Ammon's horn (tissue), 1 donor: ENCODE results near the gene SDHAF3.
A peak's percentile ranks its signal among the peaks of the same experiment; 100 is the strongest.
"Not testable (repeated sequence)": the region's sequence is repeated elsewhere in the genome, so short reads cannot be mapped to it uniquely, and the experiment has no call there.

ENCODE experiments used
- DNase-seq: peaks from one replicate; pipeline ENCODE4 v3.0.0-alpha.2; 2016; ENCODE audit warnings: low spot score

SDHAF3 gene

DNA sequence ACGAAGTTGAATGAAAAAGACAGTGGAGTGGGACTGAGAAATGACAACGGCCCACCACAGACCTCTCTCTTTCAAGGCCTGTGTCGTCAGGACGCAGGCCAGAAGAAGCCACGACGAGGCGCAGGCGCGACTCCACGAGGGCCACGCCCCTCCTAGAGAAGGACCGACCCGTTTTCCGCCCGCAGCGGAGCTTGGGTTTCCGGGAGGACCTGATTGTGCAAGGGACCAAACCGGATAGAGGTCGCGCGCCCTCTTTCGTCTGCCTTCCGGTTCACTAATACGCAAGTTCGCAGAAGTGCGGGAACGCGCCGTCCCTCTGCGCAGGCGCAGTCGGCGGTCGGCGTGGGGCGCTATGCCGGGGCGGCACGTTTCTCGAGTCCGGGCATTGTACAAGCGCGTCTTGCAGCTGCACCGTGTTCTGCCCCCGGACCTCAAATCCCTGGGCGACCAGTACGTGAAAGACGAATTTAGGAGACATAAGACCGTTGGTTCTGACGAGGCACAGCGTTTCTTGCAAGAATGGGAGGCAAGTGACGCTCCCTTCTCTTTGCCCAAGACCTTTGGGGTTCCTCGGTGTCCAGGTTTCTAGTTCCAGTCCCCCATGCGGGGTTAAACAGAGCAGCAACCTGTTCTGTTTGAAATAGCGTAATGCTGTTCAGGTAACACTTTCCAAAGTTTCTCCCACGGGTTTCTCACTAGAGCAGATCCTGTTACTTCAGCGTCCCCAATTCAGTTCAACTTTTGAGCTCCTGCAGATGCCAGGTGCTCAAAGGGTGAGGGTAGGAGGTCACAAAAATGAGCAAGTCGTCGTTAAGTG lies at the start of gene SDHAF3:
Gene SDHAF3, plus strand, starts transcription at position 327 of the 817 bp plus-strand sequence. Its CDS starts 26 bp downstream, at position 353.
- DNase-seq = peak; percentile 96

GRCh38 chr7:97072025-97072424 lies 45.5 kb upstream of the SDHAF3 start:
- not testable (repeated sequence) for DNase-seq

DNA sequence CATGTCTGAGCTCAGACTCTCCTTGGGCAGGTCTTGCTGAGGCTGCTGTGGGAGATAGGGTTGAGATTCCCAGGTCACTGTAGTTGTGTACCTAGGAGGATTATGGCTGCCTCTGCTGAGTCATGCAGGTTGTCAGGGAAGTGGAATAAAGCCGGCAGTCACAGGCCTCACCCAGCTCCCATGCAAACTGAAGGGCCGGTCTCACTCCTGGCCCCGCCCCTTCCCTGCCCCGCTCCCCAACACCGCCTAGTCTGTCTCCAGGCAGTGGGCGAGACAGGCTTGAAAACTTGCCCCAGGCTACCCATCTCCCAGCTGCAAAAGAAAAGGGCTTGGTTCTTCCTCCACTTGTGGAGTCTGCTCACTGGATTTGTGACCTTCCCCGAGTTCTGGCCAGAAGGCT lies 41.6 kb upstream of the SDHAF3 start:
- DNase-seq = no peak

DNA sequence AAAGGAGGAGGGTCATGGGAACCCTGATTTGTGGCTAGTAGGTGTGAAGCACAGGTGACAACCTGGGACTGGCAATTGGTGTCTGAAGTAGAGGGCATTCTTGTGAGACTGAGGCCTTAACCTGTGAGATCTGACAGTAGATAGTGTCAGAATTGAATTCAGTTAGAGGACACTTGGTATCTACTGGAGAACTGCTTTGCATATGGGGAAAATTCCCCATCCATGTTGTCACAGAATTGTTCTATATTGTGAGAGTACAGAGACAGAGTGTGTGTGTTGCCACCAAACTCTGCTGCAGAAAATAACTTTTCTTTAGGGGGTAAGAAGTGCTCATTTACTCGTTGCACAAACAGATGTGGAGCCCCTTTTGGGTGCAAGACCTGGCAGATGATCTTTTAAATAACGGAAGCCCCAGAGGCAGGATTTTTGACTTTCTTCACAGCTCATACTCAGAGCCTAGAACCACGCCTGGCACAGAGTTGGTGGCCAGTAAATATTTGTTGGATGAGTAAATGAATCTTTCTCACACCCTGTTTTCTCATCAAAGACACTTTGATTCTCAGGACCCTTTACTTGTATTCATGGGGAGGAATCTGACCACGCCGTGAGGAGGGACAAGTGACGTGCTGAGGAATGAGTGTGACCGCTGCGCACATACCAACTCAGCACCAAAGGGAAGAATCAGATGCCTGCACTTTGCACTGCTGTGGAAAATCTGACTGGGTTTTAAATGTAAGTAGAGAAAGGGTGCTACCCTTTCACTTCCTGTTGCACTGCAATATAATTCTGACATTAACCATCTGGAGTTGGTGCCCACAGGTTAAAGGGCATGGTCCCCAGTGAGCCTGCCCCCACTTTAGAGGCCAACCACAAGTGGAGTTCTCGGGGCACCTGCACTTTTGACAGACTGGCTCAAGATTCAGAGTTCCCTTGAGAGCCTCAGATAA lies 39.2 kb upstream of the SDHAF3 start:
- no peak for DNase-seq

- no peak for DNase-seq
Observed at GRCh38 chr7:97079300-97079699, 38.2 kb upstream of the SDHAF3 start.

GRCh38 chr7:97081521-97082300 lies 35.8 kb upstream of the SDHAF3 start:
- DNase-seq = no peak

- DNase-seq = no peak
Observed at GRCh38 chr7:97088364-97088763, 29.1 kb upstream of the SDHAF3 start.

- DNase-seq = no peak
Observed at GRCh38 chr7:97089771-97090170, 27.7 kb upstream of the SDHAF3 start.

DNA sequence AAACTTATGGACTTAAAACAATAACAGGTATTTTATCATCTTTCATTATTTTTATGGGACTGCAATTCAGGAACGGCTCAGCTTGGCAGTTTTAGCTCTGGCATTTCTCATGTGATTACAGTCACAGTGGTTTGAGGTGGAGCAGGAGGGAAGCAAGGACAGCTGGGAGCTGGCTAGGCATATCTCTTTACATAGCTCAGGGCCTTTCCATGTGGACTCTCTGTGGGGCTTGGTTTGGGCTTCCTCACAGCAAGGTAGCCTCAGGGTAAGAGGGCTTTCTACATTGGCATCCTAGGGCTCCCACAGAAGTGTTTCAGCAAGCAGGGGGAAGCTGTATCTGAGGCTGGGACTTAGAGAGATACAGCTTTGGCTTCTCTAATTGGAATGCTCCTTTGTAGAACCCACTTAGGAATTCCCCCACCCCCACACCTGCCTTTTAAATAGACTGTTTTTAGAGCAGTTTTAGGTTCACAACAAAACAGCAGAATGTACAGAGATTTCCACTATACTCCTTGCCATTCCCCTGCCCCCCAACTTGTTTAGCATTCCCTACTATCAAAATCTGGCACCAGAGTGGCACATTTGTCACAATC lies 26.6 kb upstream of the SDHAF3 start:
- no peak for DNase-seq

- DNase-seq = peak; percentile 23
Observed at GRCh38 chr7:97094284-97094930, 23.1 kb upstream of the SDHAF3 start.

DNA sequence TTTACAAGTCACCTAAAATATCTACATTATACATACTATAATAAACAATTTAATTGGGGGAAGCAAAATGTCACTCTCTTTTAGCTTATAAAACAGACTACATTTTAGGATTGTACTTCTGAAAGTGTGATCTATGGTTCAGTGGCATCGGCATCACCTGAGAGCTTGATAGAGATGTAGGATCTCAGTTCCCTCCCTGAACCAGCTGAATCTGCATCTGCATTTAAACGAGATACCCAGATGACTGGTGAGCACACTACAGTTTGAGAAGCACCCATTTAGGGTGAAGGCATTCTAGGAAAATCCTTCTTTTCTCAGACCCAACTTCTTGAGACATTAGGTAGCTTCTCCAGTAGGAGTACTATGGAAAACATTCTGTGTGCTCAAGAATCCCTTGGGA lies 21.5 kb upstream of the SDHAF3 start:
- DNase-seq = no peak

GRCh38 chr7:97096661-97097060 lies 20.8 kb upstream of the SDHAF3 start:
- DNase-seq = no peak

- DNase-seq = peak; percentile 88
Observed at GRCh38 chr7:97104719-97105238, 12.7 kb upstream of the SDHAF3 start.

GRCh38 chr7:97107192-97107800 lies 10.2 kb upstream of the SDHAF3 start:
- DNase-seq = no peak

DNA sequence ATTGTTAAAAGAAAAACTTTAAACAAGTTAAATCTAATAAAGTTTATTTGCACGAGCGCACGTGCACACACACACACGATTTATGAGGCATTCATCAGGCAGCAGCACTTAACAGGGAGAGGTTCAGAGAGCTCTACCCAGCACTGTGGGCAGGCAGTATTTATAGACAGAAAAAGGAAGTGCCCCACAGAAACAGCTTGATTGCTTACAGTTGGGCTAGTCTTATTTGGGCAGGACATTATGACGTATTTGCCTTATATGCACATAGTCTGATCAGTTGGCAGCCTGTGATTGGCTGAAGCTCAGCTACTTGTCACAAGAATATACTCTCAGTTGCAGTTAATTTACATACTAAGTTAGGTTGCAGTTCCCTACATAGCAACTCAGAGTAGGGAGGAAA lies 1.2 kb upstream of the SDHAF3 start:
- DNase-seq = peak; percentile 34

GRCh38 chr7:97117035-97117371 lies 495 bp upstream of the SDHAF3 start:
- no peak for DNase-seq

DNA sequence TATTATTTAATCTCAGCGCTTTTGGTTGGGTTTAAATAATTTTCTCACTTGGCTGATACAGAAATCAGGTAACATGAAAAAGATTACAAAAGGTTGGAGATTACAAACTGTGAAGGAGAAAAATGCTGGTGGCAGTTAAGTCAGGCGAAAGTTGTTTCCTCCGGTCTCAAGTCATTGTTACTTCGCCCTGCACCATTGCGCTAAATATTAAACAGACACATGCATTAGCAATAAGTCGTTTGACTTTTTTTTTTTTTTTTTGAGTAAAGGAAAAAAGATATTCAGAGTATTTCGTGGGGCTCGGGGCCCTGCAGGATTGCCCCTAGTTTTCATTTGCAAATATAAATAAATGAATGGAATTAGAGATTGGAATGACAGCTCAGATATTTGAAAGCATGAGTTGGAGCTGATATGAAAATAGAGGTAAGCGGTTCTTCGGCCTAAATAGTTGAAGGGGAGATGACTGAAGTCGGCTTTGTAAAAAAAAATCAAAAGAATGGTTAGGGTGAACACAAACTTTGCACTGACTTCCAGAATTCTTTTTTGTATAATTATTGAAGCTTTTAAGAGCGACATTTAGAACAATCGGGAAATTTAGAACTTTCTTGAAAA lies 914 bp downstream of the SDHAF3 start:
- no peak for DNase-seq

DNA sequence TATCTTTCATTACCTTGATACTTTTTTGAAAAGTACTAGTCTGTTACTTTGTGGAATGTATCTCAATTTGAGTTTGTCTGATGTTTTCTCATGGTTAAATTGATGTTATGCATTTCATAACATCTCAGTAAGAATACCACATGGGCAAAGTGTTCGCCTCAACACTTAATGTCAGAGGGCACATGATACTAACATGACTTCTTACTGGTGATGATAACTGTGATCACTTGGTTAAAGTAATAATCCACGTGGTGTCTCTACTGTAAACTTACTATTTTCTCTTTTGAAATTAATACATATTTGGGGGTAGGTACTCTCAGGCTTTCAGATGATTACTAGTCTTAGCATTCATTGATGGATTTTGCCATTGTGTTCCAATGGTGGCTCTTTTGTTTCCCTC lies 2.2 kb downstream of the SDHAF3 start:
- DNase-seq = no peak

DNA sequence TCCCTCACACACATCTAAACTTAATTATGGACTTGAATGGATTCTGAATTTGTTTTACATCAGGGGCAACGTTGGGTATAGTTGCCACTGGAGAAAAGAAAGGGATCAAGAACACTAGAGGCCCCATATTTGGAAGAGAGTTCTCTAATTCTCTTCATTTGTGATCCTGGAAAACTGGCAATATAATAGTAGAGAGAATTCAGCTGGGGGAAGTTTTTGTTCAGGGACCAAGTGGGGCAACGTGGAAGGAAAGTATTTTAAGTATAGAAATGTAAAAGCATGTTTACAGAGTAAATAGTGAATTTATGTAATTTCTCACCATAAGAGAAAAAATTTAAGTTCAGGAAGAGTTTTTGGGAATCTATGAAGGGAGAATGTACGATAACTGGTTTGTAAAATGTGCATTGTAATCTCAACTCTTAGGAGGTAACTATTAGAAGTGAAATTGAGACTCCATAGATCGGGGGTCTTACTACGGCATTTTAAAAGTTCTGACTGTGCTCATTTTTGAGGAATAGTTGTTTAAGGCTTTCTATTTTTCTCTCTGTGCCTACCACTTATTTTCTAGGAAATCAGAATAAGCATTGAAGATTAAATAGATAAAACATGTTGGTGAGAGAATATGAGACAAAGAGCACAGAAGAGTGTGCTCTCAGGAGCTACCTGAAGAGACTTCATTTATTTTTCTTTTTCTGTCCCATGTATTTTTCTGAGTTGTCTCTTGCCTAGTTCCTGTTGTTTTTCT lies 3.4 kb downstream of the SDHAF3 start:
- no peak for DNase-seq
